Measurements from ENCODE around the gene ROCK2. TPM values are rescaled to one million over a fixed set of nuclear protein-coding genes. Genes with fewer than 3 reads are reported as not detected.

ROCK2 gene
- total and polyA plus RNA-seq, 2 of the 8 experiments (the other 6 are each of a cell fraction or from before 2014, with no cell fraction given): 2.7 to 29.0 TPM

- POLR2A ChIA-PET (ENCODE audit: partially characterized antibody): no interaction called here
- no peaks in the 10 kb centered on the region for H3K4me1 ChIP-seq (replicated peaks in 1 of 4; ENCODE audit: control insufficient read depth in 3 of 4, insufficient read depth in 4 of 4, low read length in 3 of 4)
- TF ChIP-seq HDAC2 (IDR thresholded peaks at IDR 0.05; ENCODE audit: borderline replicate concordance in 1 of 2, low read depth in 2 of 2, low read length in 2 of 2) (no peak), CREB1 (IDR thresholded peaks at IDR 0.05) (no peak), BACH1 (IDR thresholded peaks at IDR 0.05; ENCODE audit: low read length) (no peak), KDM5A (IDR thresholded peaks at IDR 0.05; ENCODE audit: low read length) (no peak), JUND (IDR thresholded peaks at IDR 0.05; ENCODE audit: low read length) (no peak), ZNF274 (IDR thresholded peaks at IDR 0.05; ENCODE audit: borderline replicate concordance, extremely low read depth, low read length) (no peak), CBX5 (IDR thresholded peaks at IDR 0.05; ENCODE audit: low read depth, low read length) (no peak), KDM4A (IDR thresholded peaks at IDR 0.05; ENCODE audit: low read depth, low read length, severe bottlenecking) (no peak)
Observed at GRCh38 chr2:11275910-11276309, 68.5 kb downstream of the ROCK2 start.

More at GRCh38 chr2:11275910-11276309, 68.5 kb downstream of the ROCK2 start:
- Histone ChIP-seq H3K27ac (ENCODE audit: low read depth, low read length) (no peak overlapping the region), H3K79me1 (ENCODE audit: low read depth, low read length) (no peaks in the 10 kb centered on the region), H2BK20ac (ENCODE audit: low read length) (no peak overlapping the region), H2BK5ac (ENCODE audit: low read depth, low read length) (no peak overlapping the region), H2AFZ (ENCODE audit: low read length) (no peak overlapping the region), H4K91ac (replicated peaks; ENCODE audit: insufficient read length, low read length) (no peak overlapping the region), H2BK12ac (ENCODE audit: low read depth, low read length) (no peak overlapping the region), H2BK15ac (ENCODE audit: low read length) (no peak overlapping the region), H3K27me3 (replicated peaks in 1 of 4; ENCODE audit: control insufficient read depth in 3 of 4, extremely low read depth in 1 of 4, insufficient read depth in 3 of 4, low read length in 3 of 4) (no peaks in the 10 kb centered on the region), H3K4ac (replicated peaks; ENCODE audit: insufficient read length, low read depth, low read length) (no peak overlapping the region), H3K18ac (ENCODE audit: extremely low read depth, low read length) (no peak overlapping the region), H3K36me3 (ENCODE audit: control insufficient read depth in 2 of 4, insufficient read depth in 4 of 4, low read length in 3 of 4) (peaks cover 0 to 3% (median under 1%) of the 10 kb centered on the region in 4 experiments; a peak in 2 of 8 replicates), H4K8ac (ENCODE audit: extremely low read depth, insufficient read depth, low read length) (no peak overlapping the region), H2BK120ac (replicated peaks; ENCODE audit: low read depth, low read length) (no peak overlapping the region), H2AK5ac (ENCODE audit: low read depth, low read length) (no peak overlapping the region), H4K20me1 (replicated peaks in 1 of 2; ENCODE audit: control insufficient read depth in 1 of 2, insufficient read depth in 2 of 2, low read length in 2 of 2) (no peaks in the 10 kb centered on the region), H4K5ac (ENCODE audit: insufficient read length, low read depth, low read length) (no peak overlapping the region), H3K9me3 (ENCODE audit: insufficient read depth in 2 of 2, low read depth in 1 of 2, low read length in 1 of 2) (no peaks in the 10 kb centered on the region), H3K4me3 (ENCODE audit: extremely low read depth in 1 of 4, insufficient read depth in 2 of 4, low read depth in 3 of 4, low read length in 4 of 4) (no peak overlapping the region), H3K23me2 (ENCODE audit: low read depth, low read length) (no peaks in the 10 kb centered on the region), H3K4me2 (ENCODE audit: insufficient read depth in 1 of 2, low read depth in 2 of 2, low read length in 2 of 2) (no peak overlapping the region), H3K56ac (replicated peaks; ENCODE audit: insufficient read length, low read depth, low read length) (no peak overlapping the region), H3K23ac (ENCODE audit: insufficient read length) (no peak overlapping the region), H3K79me2 (ENCODE audit: control insufficient read depth in 1 of 2, insufficient read depth in 2 of 2, low read length in 2 of 2) (peaks cover 0 to 12% of the 10 kb centered on the region in 2 experiments; a peak in 1 of 4 replicates), H3K14ac (ENCODE audit: insufficient read length) (no peak overlapping the region), H3K9ac (replicated peaks in 1 of 4; ENCODE audit: extremely low read depth in 1 of 4, low read depth in 3 of 4, low read length in 3 of 4) (no peak overlapping the region)
- FAIRE-seq (no peak), DNase-seq (ENCODE audit: low read depth in 1 of 2, low spot score in 2 of 2) (no peak)
- WGBS, 2 experiments (ENCODE audit: extremely low coverage in 1 of 2, insufficient coverage in 1 of 2, insufficient read length in 1 of 2, insufficient replicate concordance in 2 of 2, low coverage in 1 of 2, low lambda C conversion rate in 2 of 2, missing lambda C conversion rate in 1 of 2): 77% methylated on average over 6 of the region's 6 CpGs; no CpG with 5 or more reads in 1 of the 2 experiments
- CTCF ChIA-PET (ENCODE audit: partially characterized antibody): no interaction called here

All from H1 (cell line).